Caco-2 (cell line): ENCODE measurements around the gene FAM193A. TPM values are rescaled to one million over a fixed set of nuclear protein-coding genes. Genes with fewer than 3 reads are reported as not detected.
A peak's percentile ranks its signal among the peaks of the same experiment; 100 is the strongest.

Experiments used
- BruUV-seq: library from RNA; stranded (reverse); fragments of 400-500 nt; replicated peaks from 2 replicates; lab custom pipeline; 2021; lab: Mats Ljungman, UMichigan
- CTCF ChIA-PET: fragments of 300-600 bp; sonication (Branson Sonifier 250); formaldehyde crosslinking; loops from one replicate; lab custom pipeline; 2022; ENCODE audit warnings: antibody characterized with exemption; lab: Charles Lee
- POLR2A ChIA-PET: fragments of 300-600 bp; sonication (Branson Sonifier 250); formaldehyde crosslinking; loops from one replicate; lab custom pipeline; 2022; ENCODE audit warnings: antibody characterized with exemption; lab: Charles Lee
- DNase-seq, 2 experiments: peaks; one replicate each; pipeline versions ENCODE4 v3.0.0 to v3.0.0-alpha.2; 2020 to 2022
- H3K27me3 ChIP-seq: replicated peaks from 2 replicates; pipeline ENCODE4 v1.6.0; 2011; ENCODE audit warnings: low read length; ENCODE audit not compliant: control insufficient read depth, insufficient read depth
- H3K36me3 ChIP-seq: 2 replicates; pipeline ENCODE4 v1.5.1; 2011; ENCODE audit warnings: low read length; ENCODE audit not compliant: control insufficient read depth, insufficient read depth
- H3K4me1 ChIP-seq: fragments of 250-450 bp; sonication (Bioruptor Pico); 2 replicates; pipeline ENCODE4 v1.5.1; 2020; ENCODE audit warnings: mild to moderate bottlenecking
- H3K4me3 ChIP-seq: 2 replicates; pipeline ENCODE4 v1.5.1; 2011; ENCODE audit warnings: low read depth, mild to moderate bottlenecking, control low read depth, low read length
- H3K9me3 ChIP-seq: fragments of 250-450 bp; sonication (Bioruptor Pico); 2 replicates; pipeline ENCODE4 v1.5.1; 2020; ENCODE audit warnings: mild to moderate bottlenecking, moderate library complexity
- H3K27ac Mint-ChIP-seq: one replicate; pipeline ENCODE4 v1.8.0; 2022; ENCODE audit warnings: mixed read lengths; ENCODE audit not compliant: unreplicated experiment
- H3K27me3 Mint-ChIP-seq: one replicate; pipeline ENCODE4 v1.8.0; 2022; ENCODE audit warnings: mixed read lengths; ENCODE audit not compliant: insufficient read depth, unreplicated experiment
- H3K36me3 Mint-ChIP-seq: one replicate; pipeline ENCODE4 v1.8.0; 2022; ENCODE audit warnings: mild to moderate bottlenecking, mixed read lengths; ENCODE audit not compliant: insufficient read depth, unreplicated experiment
- H3K4me1 Mint-ChIP-seq: one replicate; pipeline ENCODE4 v1.8.0; 2022; ENCODE audit warnings: low read depth, mixed read lengths; ENCODE audit not compliant: unreplicated experiment
- H3K4me3 Mint-ChIP-seq: one replicate; pipeline ENCODE4 v1.8.0; 2022; ENCODE audit warnings: mild to moderate bottlenecking, moderate library complexity, mixed read lengths; ENCODE audit not compliant: unreplicated experiment
- H3K9me3 Mint-ChIP-seq: one replicate; pipeline ENCODE4 v1.8.0; 2022; ENCODE audit warnings: mixed read lengths; ENCODE audit not compliant: unreplicated experiment
- CTCF ChIP-seq, 2 experiments: fragments of 200-600 bp in 1 of 2; IDR thresholded peaks; 1 replicate in 1 of 2; 2 replicates in 1 of 2; pipeline versions ENCODE4 v1.5.1 to v1.8.0; 2011 to 2022; ENCODE audit warnings: antibody characterized with exemption in 1 of 2, control low read depth in 1 of 2, inconsistent platforms in 1 of 2, low read depth in 1 of 2, low read length in 1 of 2, mild to moderate bottlenecking in 1 of 2, moderate library complexity in 1 of 2; ENCODE audit not compliant: insufficient read depth in 1 of 2, severe bottlenecking in 1 of 2, unreplicated experiment in 1 of 2
- intact Hi-C: fragments of 100-400 bp; cut with micrococcal nuclease; formaldehyde crosslinking; loops from one replicate; pipeline ENCODE4 v1.10.0; 2022; ENCODE audit not compliant: unreplicated experiment
- total RNA-seq: library from RNA; stranded (reverse); gene quantifications from 2 replicates; pipeline ENCODE4 v1.2.3, GENCODE V29; 2022

Gene FAM193A
- total RNA-seq, 1 experiment from 2014 or later, result 28.7 TPM

- peaks cover 54% of the 10 kb centered on the region for H3K36me3 Mint-ChIP-seq
- intact Hi-C loops, result no loop called here
- CTCF ChIA-PET, result no interaction called here
These were observed 88.5 kb downstream of the FAM193A start for GRCh38 chr4:2624782-2625530.

GRCh38 chr4:2626231-2626630 lies 89.8 kb downstream of the FAM193A start:
- TF ChIP-seq CTCF (IDR thresholded peaks at IDR 0.05; ENCODE audit: insufficient read depth in 1 of 2, low read depth in 1 of 2, low read length in 1 of 2, severe bottlenecking in 1 of 2, unreplicated experiment in 1 of 2), result no peak
- DNase-seq, result no peak
- ChIA-PET CTCF (no interaction called here), POLR2A (interaction anchor here (0.5 kb wide), 1 partner anchor 90 kb away, joined by 10 read pairs; no protein-coding TSS in a partner anchor)
- BruUV-seq, result no TSS peak
- no peaks in the 10 kb centered on the region for H3K9me3 Mint-ChIP-seq
- no peaks in the 10 kb centered on the region for H3K4me1 Mint-ChIP-seq
- no peaks in the 10 kb centered on the region for H3K36me3 ChIP-seq
- H3K27ac Mint-ChIP-seq, result no peak overlapping the region
- intact Hi-C loops, result no loop called here
- no peaks in the 10 kb centered on the region for H3K4me1 ChIP-seq
- H3K9me3 ChIP-seq, result no peaks in the 10 kb centered on the region
- H3K27me3 Mint-ChIP-seq, result no peaks in the 10 kb centered on the region
- H3K36me3 Mint-ChIP-seq, result peaks cover 52% of the 10 kb centered on the region
- no peak overlapping the region for H3K4me3 ChIP-seq
- H3K4me3 Mint-ChIP-seq, result no peak overlapping the region
- H3K27me3 ChIP-seq, result no peaks in the 10 kb centered on the region

More at GRCh38 chr4:2624782-2625530, 88.5 kb downstream of the FAM193A start:
- no TSS peak for BruUV-seq
- no peak for DNase-seq
- H3K4me3 Mint-ChIP-seq, result no peak overlapping the region
- no peaks in the 10 kb centered on the region for H3K27me3 Mint-ChIP-seq
- H3K9me3 Mint-ChIP-seq, result no peaks in the 10 kb centered on the region
- POLR2A ChIA-PET, result no interaction called here
- Histone ChIP-seq H3K4me1 (no peaks in the 10 kb centered on the region), H3K9me3 (no peaks in the 10 kb centered on the region), H3K4me3 (no peak overlapping the region), H3K36me3 (no peaks in the 10 kb centered on the region), H3K27me3 (no peaks in the 10 kb centered on the region)
- H3K4me1 Mint-ChIP-seq, result no peaks in the 10 kb centered on the region
- TF ChIP-seq CTCF (IDR thresholded peaks at IDR 0.05; ENCODE audit: insufficient read depth in 1 of 2, low read depth in 1 of 2, low read length in 1 of 2, severe bottlenecking in 1 of 2, unreplicated experiment in 1 of 2), result no peak
- peak overlapping the region; percentile 16 for H3K27ac Mint-ChIP-seq

- ChIA-PET POLR2A (no interaction called here), CTCF (no interaction called here)
- H3K9me3 ChIP-seq, result no peaks in the 10 kb centered on the region
- no peaks in the 10 kb centered on the region for H3K27me3 ChIP-seq
- no peak for DNase-seq
- H3K36me3 ChIP-seq, result peaks cover 2% of the 10 kb centered on the region
- BruUV-seq, result no TSS peak
- H3K27ac Mint-ChIP-seq, result no peak overlapping the region
- no peak overlapping the region for H3K4me3 Mint-ChIP-seq
- peaks cover 53% of the 10 kb centered on the region for H3K36me3 Mint-ChIP-seq
- no peak overlapping the region for H3K4me3 ChIP-seq
- no peaks in the 10 kb centered on the region for H3K27me3 Mint-ChIP-seq
- no peaks in the 10 kb centered on the region for H3K9me3 Mint-ChIP-seq
- no peak for TF ChIP-seq CTCF (IDR thresholded peaks at IDR 0.05; ENCODE audit: insufficient read depth in 1 of 2, low read depth in 1 of 2, low read length in 1 of 2, severe bottlenecking in 1 of 2, unreplicated experiment in 1 of 2)
- no peaks in the 10 kb centered on the region for H3K4me1 Mint-ChIP-seq
- intact Hi-C loops, result no loop called here
- no peaks in the 10 kb centered on the region for H3K4me1 ChIP-seq
These were observed 94.3 kb downstream of the FAM193A start for GRCh38 chr4:2630556-2631273.
